Stimulated activated CD8-positive, alpha-beta memory T cell treated with anti-CD3 and anti-CD28 coated beads, Interleukin-7, amount 100 ng/mL, for 4 hours (primary cell): Measurements from ENCODE around the gene HAUS6.
"Not testable (repeated sequence)": the region's sequence is repeated elsewhere in the genome, so short reads cannot be mapped to it uniquely, and the experiment has no call there.

ENCODE experiments used
- DNase-seq, 2 donors: peaks; one replicate each; pipeline ENCODE4 v3.0.0-alpha.2; 2020; ENCODE audit warnings: low read depth in 2 of 2

HAUS6 gene

GRCh38 chr9:19116107-19116790, 13.5 kb upstream of the HAUS6 start:
- no peak for DNase-seq

- no peak for DNase-seq
These were observed 12.1 kb upstream of the HAUS6 start for GRCh38 chr9:19114680-19115270.

- no peak for DNase-seq
These were observed 11.4 kb upstream of the HAUS6 start for GRCh38 chr9:19113964-19114679.

GRCh38 chr9:19113064-19113611, 10.4 kb upstream of the HAUS6 start:
- DNase-seq, result not testable (repeated sequence)

GRCh38 chr9:19108038-19108437, 5.3 kb upstream of the HAUS6 start:
- DNase-seq, result no peak

- DNase-seq, result no peak
These were observed 2.0 kb upstream of the HAUS6 start for GRCh38 chr9:19104515-19105282.

GRCh38 chr9:19102181-19102630, 498 bp downstream of the HAUS6 start:
- peak in 1 of 2 donors; percentile 20 for DNase-seq

GRCh38 chr9:19101203-19101602, 1.5 kb downstream of the HAUS6 start:
- DNase-seq, result no peak

- not testable (repeated sequence) for DNase-seq
These were observed 5.3 kb downstream of the HAUS6 start for GRCh38 chr9:19097431-19097830.

GRCh38 chr9:19087106-19088000, 15.4 kb downstream of the HAUS6 start:
- DNase-seq, result no peak

GRCh38 chr9:19085295-19085694, 17.4 kb downstream of the HAUS6 start:
- no peak for DNase-seq

GRCh38 chr9:19074836-19075235, 27.9 kb downstream of the HAUS6 start:
- DNase-seq, result no peak

- no peak for DNase-seq
These were observed 28.5 kb downstream of the HAUS6 start for GRCh38 chr9:19074229-19074628.

GRCh38 chr9:19057033-19057432, 45.7 kb downstream of the HAUS6 start:
- no peak for DNase-seq

- DNase-seq, result no peak
These were observed 51.8 kb downstream of the HAUS6 start for GRCh38 chr9:19050637-19051591.

- DNase-seq, result no peak
These were observed 52.6 kb downstream of the HAUS6 start for GRCh38 chr9:19049917-19050636.

- DNase-seq, result peak; percentile 82 to 88
These were observed 53.5 kb downstream of the HAUS6 start, which contains the start of gene RRAGA for GRCh38 chr9:19048966-19049916. Gene RRAGA, plus strand, starts transcription at chr9:19049427. Its CDS starts 233 bp downstream, at chr9:19049660.

GRCh38 chr9:19036611-19037010, 66.1 kb downstream of the HAUS6 start:
- no peak for DNase-seq
